OCI-LY1 (cell line): ENCODE measurements around the gene SLC9A9.

Experiments used
- CTCF ChIP-seq: fragments of 200-600 bp; sonication (generic), shearing (Covaris generic); IDR thresholded peaks from 2 replicates; pipeline ENCODE4 v1.5.1; 2017; ENCODE audit warnings: mild to moderate bottlenecking, antibody characterized with exemption, low read length, moderate library complexity, mixed read lengths
- EZH2 ChIP-seq: fragments of 200-600 bp; sonication (generic), shearing (Covaris generic); IDR thresholded peaks from 2 replicates; pipeline ENCODE4 v1.8.0; 2017; ENCODE audit warnings: borderline replicate concordance, mixed run types, mild to moderate bottlenecking, antibody characterized with exemption, low read length, moderate library complexity, mixed read lengths

- TF ChIP-seq CTCF = no peak
- no peak for TF ChIP-seq EZH2
These were observed 194.8 kb downstream of the SLC9A9 start for GRCh38 chr3:143653493-143653892.
